GM21576 (cell line): ENCODE data around the gene MOB4.
A peak's percentile ranks its signal among the peaks of the same experiment; 100 is the strongest.
"Not testable (repeated sequence)": the region's sequence is repeated elsewhere in the genome, so short reads cannot be mapped to it uniquely, and the experiment has no call there.

ENCODE experiments used
- ATAC-seq: cut with Tn5 transposase; IDR thresholded peaks from one replicate; pipeline ENCODE4 v1.9.1; 2021; ENCODE audit warnings: mild to moderate bottlenecking, moderate library complexity; ENCODE audit not compliant: unreplicated experiment

Gene MOB4

GRCh38 chr2:197513915-197514314 lies 2.0 kb upstream of the MOB4 start:
- no peak for ATAC-seq

- ATAC-seq: no peak
These were observed 1.1 kb upstream of the MOB4 start for GRCh38 chr2:197514754-197515153.

- ATAC-seq: peak; percentile 12
These were observed 539 bp upstream of the MOB4 start for GRCh38 chr2:197515315-197515738.

DNA sequence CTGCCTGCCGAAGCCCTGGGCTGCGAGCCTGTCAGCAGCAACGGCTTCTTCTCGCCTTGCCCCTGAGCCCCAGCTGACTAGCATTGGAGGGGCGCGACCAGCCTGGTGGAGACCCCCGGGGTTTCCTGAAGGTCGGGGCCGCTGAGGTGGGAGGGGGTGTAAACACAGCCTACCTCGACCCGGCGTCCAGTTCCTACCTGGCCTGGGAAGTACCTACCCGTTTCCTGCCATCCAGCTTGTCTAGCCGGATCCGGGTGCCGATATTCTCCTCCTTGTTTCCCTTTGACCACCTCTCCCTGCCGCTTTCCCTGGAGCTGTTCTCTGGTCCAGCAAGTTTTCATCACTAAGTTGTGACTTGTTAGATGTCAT lies 511 bp downstream of the MOB4 start:
- ATAC-seq: peak; percentile 17

DNA sequence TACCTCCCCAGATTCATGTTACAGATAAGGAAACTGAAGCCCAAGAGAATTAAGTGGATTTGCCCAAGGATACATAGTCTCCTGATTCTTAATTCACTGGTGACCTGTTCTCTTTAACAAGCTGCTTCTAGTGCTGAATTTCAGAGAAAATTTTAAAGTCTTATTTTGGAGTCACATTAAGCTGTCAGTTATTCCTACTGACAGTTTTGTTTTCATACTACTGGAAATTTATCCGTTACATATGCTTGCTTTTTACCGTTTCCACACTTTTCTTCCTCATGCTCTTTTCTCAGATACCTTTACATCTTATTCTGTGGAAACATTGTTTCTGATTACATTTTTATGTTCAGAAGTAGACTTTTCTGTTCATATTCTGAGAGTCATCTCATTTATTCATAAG lies 1.3 kb downstream of the MOB4 start:
- no peak for ATAC-seq

DNA sequence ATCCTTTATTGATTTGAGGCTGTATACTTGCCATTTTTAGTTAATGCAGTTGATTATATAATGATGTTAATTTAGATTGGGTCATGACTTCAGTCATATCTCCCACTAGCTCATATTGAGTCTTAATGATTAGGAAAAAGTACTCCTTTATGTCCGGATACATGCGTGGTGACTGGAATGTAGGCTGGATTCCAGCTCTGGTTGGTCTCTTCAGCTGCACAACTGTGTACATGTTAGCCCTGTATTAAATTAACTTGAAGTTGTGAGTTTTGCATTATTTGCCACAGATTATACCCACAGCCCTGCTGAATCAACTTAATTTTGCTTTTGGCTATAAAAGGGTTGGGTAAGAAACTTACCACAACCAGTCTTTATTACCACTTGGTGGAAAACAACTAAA lies 22.5 kb downstream of the MOB4 start:
- ATAC-seq: no peak

GRCh38 chr2:197539734-197540133 lies 23.9 kb downstream of the MOB4 start:
- no peak for ATAC-seq

GRCh38 chr2:197543206-197543605 lies 27.3 kb downstream of the MOB4 start:
- ATAC-seq: no peak

GRCh38 chr2:197547163-197547900 lies 31.5 kb downstream of the MOB4 start:
- ATAC-seq: no peak

GRCh38 chr2:197548582-197548981 lies 32.7 kb downstream of the MOB4 start:
- no peak for ATAC-seq

DNA sequence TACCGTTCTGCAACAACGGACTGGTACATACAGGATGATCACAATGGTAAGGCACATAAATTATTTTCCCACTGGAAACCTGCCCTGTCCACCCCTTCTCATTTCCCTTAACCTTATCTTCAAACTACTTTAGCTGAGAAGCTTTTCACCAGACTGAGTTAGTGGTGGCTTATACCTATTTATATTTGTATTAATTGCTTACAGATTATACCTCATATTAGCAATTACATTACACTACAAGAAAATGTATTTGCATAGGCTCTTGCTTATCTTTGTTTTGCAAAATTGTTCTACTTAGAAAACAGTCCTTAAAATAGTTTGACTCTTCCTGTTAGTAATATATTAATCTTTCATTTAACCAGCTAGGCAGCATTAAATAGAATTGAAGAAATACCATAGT lies 35.4 kb downstream of the MOB4 start:
- not testable (repeated sequence) for ATAC-seq

DNA sequence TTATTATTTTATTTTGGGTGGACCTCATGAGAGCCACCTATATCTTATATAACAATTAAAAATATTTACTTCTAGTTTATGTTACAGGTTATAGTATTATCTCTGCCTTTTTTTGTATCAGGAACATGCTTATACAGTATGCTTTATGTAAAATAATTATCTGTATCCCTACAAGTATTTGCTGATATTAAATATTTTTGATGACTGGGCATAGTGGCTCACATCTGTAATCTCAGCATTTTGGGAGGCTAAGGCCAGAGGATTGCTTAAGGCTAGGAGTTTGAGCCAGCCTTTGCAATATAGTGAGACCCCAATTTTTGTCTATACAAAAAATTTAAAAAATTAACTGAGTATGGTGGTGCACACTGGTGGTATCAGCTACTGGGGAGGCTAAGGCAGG lies 39.6 kb downstream of the MOB4 start:
- no peak for ATAC-seq

DNA sequence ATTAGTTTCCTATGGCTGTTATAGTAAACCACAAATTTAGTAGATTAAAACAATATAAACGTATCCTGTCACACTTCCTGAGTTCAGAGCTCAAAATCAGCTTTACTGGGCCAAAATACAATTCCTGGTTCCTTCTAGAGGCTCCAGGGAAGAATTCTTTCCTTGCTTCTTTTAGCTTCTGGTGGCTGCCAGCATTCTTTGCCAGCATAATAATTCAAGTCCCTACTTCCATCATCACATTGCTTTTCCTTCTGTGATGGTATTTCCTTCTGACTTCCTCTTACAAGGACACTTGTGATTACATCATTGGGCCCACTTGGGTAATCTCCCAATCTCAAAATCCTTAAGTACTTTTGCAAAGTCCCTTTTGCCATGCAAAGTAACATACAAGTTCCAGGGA lies 40.6 kb downstream of the MOB4 start:
- ATAC-seq: no peak

GRCh38 chr2:197558393-197558792 lies 42.5 kb downstream of the MOB4 start:
- ATAC-seq: no peak

DNA sequence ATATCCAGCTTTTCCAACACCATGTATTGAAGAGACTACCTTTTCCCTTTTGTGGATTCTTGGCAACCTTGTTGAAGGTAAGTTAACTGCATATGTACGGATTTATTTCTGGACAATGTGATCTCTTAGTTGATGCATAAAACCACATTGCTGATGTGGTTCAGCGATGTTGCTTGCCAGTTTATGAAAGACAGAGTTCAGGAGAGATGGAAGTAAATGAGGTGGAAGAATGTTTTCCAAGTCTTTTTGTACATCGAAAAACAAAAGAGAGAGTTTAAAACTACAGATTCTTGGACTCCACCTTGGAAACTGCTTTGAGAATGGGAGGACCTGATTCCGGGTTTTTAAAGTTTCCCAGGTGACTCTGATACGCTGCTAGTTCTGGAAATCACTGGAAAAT lies 43.8 kb downstream of the MOB4 start:
- no peak for ATAC-seq

DNA sequence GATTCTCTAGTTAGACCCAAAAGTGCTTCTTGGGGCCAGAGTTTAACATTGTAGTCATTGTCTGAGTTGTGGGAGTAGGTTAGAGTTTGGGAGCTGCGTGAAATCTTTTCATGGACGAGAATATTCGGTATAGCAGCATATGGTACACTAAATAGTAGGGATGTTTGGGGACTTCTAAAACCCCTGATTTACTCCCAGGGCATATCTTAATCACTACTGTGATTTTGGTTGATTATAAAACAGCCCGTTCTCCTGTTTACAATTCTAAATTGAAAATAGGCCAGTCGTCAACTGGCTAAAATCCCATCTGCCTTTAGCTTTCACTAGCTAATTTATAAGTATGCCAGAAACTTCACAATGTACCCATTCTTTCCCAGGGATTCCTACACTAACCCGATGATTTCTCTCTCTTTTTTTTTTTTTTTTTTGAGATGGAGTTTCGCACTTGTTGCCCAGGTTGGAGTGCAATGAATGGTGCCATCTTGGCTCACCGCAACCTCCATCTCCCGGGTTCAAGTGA lies 44.3 kb downstream of the MOB4 start:
- no peak for ATAC-seq

DNA sequence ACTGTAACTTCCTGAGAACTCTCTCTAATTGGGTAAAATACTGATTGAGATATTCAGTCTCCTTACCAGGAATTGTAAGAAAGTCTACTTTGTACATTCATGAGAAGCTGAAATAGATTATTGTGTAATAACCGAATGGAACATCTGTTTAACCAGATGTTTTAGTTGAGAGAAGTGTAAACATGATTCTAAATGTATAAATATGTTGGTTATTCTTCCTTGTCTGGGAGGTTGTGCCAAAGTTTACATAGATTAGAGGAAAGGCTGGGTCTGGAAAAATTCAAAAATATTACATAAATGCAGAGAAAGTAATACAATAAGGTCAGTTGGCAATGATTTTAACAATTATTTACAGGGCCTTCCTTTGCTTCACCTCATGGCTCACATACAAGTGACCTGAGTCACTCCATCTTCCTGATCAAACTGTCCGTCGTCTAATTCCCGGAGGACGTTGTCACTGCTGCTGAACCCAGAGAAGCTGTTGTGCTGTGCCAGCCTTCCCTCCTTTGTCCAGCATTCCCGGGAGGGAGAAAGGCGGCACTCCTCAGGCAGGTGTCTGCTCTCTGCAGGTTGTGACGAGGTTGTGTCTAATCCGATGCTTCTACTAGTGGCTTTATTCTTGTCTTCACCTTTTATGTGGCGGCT lies 55.9 kb downstream of the MOB4 start:
- ATAC-seq: no peak

- ATAC-seq: no peak
These were observed 57.7 kb downstream of the MOB4 start for GRCh38 chr2:197573608-197574007.

DNA sequence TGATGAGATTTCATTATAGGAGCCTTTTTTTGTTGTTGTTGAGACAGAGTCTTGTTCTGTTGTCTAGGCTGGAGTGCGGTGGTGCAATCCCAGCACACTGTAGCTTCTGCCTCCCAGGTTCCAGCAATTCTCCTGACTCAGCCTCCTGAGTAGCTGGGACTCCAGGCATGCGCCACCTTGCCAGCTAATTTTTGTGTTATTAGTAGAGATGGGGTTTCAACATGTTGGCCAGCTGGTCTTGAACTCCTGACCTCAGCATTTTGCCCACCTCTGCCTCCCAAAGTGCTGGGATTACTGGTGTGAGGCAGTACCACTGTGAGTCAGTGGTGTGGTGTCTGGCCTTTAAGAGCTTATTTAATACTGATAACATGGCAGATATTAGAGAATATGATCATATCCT lies 60.1 kb downstream of the MOB4 start:
- ATAC-seq: no peak

- no peak for ATAC-seq
These were observed 60.8 kb downstream of the MOB4 start for GRCh38 chr2:197576631-197577030.

DNA sequence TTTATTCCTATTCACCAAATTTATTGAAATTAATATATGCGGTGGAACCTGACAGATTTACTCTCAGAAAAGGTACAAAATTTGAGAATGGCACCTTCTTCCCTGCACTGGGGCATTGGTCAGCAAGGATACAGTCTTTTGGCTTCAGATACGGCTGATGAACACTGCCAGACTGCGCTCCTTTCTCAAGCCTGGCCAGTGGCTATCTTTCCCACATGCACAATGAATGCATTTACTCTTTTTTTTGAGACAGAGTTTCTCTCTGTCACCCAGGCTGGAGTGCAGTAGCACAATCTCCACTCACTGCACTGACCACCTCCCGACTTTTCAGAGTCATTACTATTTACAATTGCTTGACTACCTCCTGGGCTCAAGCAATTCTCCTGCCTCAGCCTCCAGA lies 61.6 kb downstream of the MOB4 start:
- ATAC-seq: no peak

DNA sequence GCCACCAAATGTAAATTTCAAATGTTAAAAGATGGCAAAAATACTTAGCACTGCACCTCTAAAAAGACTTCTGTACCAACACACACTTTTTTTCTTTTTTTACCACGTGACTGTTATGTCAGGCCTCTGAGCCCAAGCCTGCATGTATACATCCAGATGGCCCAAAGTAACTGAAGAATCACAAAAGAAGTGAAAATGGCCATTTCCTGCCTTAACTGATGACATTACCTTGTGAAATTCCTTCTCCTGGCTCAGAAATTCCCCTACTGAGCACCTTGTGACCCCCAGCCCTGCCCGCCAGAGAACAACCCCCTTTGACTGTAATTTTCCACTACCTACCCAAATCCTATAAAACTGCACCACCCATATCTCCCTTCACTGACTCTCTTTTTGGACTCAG lies 62.4 kb downstream of the MOB4 start:
- not testable (repeated sequence) for ATAC-seq

DNA sequence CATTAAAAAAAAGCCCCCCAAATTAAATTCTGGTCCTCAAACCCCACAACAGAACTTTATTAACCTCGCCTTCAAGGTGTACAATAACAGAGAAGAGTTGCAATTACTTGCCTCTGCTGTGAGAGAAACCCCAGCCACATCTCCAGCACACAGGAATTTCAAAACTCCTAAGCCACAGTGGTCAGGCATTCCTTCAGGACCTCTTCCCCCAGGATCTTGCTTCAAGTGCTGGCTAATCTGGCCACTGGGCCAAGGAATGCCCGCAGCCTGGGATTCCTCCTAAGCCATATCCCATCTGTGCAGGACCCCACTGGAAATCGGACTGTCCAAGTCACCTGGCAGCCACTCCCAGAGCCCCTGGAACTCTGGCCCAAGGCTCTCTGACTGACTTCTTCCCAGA lies 64.3 kb downstream of the MOB4 start:
- not testable (repeated sequence) for ATAC-seq
